ENCODE results near the gene AGR3. TPM values are rescaled to one million over a fixed set of nuclear protein-coding genes. Genes with fewer than 3 reads are reported as not detected.
"Not testable (repeated sequence)": the region's sequence is repeated elsewhere in the genome, so short reads cannot be mapped to it uniquely, and the experiment has no call there.

Gene AGR3
- polyA plus RNA-seq, 3 donors = 0.90 to 4.9 (median 2.5) TPM

DNA sequence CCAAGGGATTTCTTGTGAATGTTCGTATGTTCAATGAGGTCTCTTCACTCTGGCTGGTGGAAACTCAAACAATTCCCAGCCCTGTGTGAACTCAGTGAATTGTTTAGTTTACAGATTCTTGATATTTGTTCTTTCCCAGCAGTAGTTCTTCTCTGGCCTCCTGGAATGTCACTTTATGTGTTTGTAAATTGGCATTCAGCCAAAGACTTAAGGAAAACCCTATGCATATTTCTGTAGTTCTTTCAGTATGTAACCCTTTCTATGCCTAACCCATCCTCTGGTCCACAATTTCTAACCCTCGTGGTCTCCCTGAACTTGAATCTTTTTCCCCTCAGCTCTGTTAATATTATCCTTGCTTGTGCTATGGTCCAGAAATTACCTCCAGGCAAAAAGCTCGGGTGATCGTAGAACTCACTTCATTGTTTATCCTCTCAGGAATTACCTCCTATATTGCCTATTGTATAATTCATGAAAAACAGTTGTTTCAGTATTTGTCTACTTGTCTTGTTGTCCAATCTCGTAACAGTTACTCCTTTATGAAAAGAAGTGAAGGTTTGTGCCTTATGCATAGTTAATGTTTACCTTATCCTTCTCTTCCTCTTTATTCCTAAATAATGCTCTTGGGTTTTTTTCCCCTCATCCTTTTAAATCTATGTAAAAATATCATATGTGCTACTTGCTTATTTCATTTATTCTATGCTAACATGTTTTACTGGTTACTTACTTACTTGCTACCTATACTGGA is 23.7 kb upstream of the AGR3 start:
- peak in 5 of 11 donors; percentile 12 to 57 (median 29) for DNase-seq (ENCODE audit: extremely low read depth in 1 of 11, low read depth in 9 of 11, low spot score in 4 of 11)

DNA sequence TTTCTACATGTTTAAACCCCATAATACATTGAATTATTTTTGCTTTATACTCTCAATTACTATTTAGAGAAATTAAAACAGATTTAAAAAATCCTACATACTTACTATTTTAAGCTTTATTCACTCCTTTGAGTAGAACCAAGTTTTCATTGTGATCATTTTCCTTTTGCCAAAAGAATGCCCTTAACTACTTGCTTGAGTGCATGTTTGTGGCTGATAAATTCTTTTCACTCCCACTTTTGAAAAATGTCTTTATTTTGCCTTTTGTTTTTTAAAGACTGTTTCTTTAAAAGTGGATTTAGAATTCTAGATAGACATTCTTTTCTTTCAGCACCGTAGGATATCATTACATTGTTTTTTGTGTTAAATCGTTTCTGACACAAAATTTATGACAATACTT is 22.3 kb upstream of the AGR3 start:
- DNase-seq (ENCODE audit: extremely low read depth in 1 of 11, low read depth in 9 of 11, low spot score in 4 of 11) = no peak

DNA sequence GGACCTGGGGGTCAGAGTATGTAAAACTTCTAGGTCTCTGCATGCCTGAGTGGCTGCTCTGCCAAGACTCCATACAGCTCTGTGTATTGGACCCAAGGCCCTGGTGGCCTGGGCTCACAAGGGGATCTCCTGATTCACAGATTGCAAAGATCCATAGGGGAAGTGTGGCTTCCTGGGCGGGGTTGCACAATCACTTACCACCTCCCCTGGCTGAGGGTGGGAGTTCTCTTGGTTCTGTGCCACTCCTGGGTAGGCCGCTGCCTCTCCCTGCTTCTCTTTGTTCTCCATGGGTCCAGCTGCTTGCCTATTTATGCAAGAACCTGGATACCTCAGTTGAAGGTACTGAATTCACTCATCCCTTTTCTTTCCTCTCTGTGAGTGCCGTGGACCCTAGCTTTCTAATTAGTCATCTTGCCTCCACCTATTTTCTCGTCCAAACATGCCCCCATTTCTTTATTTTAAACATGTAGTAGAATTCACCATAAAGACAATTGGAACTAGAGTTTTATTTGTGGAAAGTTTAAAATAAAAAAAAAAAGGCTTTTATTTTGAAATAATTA is 18.5 kb upstream of the AGR3 start:
- DNase-seq (ENCODE audit: extremely low read depth in 1 of 11, low read depth in 9 of 11, low spot score in 4 of 11) = no peak

DNA sequence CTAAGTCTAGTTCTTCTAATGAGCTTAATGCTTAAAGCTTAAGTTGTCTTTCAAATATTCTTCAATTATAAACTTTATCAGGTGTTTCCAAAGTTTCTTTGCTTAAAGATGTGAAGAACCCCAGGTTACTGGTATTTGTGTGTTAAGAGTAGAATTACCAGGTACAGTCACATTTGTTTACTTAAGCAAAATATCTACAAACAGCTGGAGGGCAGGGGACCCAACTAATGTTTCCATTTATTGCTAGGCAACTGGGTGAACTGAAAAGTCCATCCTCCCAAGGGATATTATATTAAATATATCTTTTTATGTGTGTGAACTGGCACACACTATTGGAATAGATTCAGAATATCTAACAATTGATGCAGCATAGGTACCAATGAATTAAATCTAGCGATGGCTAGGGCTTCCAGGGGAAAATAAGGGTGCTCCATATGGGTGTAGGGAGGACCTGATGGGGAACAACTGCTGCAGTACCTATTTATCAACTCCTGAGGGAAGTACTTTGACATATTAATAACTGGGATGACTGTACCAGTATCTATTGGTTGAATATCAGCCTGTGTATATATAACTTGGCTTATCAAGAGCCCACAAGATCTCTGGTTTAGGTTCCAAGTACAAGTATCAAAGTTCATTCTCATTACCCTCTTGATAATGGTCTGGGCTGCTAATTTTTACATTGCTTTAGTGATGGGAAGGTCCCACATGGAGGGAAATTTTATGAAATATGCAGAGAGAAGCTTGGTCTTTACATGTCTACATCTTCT is 10.3 kb upstream of the AGR3 start:
- no peak for DNase-seq (ENCODE audit: extremely low read depth in 1 of 11, low read depth in 9 of 11, low spot score in 4 of 11)

DNA sequence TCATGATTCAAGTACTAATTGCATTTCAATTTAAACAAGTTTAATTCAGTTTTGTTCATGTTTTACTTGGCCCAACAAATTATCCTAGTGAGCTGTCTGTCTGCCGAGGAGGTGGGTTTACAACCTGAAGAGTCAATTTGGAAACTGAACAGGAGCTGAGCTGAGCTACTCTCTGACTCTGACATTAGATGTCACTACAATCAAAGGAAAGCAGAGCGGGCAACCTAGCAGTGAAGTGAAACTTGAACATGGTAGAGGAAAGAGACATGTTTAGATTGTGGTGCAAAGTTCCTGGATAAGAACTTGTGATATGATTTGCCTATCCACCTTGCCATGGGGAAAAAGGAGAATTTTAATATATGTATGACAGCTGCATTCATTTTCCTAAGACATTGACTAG is 9.6 kb upstream of the AGR3 start:
- peak in 5 of 11 donors; percentile 9 to 30 (median 19) for DNase-seq (ENCODE audit: extremely low read depth in 1 of 11, low read depth in 9 of 11, low spot score in 4 of 11)

DNA sequence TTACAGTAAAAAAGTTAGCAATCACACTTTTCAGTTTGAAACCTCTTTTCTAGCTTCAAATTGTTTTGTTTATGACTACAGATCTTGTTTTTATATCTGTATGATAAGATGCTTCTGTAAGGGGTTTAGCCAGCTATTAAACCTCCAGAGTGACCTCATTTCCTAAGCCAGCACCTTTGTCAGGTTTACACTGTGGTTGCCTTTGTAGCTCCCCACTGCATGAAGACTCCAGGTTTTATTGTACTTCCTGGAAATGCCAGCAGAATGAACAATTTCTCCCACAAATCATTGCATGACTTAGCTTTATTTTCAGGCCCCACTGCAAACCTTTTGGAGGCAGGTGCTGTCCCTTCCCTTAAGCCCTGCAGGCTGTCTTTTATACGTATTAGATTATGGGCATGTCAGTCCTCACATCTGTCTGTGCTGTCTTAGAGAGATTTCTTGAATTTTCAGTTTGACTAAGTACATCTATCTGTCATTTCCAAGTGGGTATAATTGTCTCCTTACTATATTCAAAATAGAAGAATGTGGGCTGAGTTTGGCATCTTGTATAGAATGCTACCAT is 8.2 kb upstream of the AGR3 start:
- no peak for DNase-seq (ENCODE audit: extremely low read depth in 1 of 11, low read depth in 9 of 11, low spot score in 4 of 11)

DNA sequence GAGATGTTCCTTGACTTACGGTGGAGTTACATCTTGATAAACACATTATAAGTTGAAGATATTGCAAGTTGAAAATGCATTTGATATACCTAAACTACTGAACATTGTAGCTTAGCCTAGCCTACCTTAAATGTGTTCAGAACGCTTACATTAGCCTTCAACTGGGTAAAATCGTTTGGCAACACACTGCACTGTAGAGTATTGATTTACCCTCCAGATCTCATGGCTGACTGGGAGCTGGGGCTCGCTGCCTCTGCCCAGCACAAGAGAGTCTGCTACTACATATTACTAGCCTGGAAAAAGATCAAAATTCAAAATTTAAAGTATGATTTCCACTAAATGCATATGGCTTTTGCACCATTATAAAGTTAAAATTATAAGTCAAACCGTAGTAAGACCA is 7.5 kb upstream of the AGR3 start:
- no peak for DNase-seq (ENCODE audit: extremely low read depth in 1 of 11, low read depth in 9 of 11, low spot score in 4 of 11)

DNA sequence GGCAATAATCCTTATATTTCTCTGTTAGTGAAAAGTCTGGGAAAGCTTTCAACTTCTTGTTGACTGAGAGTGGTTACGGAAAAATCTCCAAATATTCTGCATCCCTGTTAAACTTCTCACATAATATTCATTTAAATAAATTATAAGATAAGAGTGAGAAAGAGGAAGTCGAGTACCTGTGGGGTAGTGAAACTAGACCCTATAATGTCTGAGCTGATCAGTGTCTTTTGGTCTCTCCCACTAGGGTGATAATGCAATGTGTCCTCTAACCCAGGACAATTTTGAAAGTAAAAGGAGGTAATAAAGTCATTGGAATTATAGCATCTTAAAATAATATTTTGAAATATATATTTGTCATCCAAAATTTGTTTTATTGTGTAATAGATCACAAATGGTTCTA is 2.1 kb upstream of the AGR3 start:
- DNase-seq (ENCODE audit: extremely low read depth in 1 of 11, low read depth in 9 of 11, low spot score in 4 of 11) = no peak

DNA sequence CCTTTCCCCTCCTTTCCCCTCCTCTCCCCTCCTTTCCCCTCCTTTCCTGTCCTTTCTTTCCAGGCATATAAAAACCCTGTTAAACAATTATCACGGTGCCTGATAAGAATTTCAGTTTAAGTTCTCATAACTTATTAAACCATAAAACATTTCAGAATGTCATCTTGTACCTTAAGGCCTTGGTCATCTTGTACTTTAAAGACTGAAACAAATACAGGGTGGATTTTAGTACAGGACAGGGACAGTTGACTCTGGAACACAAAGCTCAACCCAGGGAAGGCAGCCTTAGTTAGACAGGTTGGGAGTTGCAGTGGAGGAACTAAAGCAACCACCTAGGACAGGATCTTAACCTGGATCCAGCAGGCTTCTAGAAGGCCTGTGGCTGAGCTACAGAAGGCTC is 1.2 kb downstream of the AGR3 start:
- no peak for DNase-seq (ENCODE audit: extremely low read depth in 1 of 11, low read depth in 9 of 11, low spot score in 4 of 11)

DNA sequence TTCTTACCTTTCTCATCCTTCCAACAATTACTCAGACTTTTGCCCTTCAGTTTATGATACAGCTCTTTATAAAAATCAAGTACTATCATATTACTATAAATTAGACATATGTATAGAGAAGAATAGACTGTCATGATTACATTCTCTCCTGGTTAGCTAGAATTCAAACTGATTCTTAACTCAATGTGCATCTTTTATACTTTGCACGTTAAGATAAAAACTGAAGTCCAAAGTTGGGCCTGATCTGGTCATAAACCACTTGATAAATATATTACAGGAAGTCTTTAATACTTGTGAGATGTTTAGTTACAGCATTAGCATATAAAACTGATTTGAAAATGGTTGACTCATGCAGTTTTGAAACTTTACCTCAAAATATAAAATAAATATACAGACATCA is 2.6 kb downstream of the AGR3 start:
- no peak for DNase-seq (ENCODE audit: extremely low read depth in 1 of 11, low read depth in 9 of 11, low spot score in 4 of 11)

DNA sequence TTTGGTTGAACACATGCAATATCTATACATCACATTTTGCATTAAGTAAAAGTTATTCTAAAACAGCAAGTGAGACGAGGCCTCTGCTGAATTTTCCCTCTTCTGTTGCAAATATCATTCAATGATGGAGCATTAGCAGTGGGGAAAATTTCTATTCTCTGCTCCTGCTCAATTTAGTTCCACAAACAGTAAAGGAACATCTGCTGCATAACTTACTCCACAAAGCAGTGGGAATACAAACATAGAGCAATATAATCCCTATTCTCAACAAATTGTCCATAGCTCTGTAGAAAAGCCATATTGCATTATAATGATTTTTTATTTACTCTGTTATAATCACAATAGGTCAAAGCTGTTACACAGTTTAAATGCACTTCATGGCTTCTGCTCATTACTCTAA is 5.9 kb downstream of the AGR3 start:
- no peak for DNase-seq (ENCODE audit: extremely low read depth in 1 of 11, low read depth in 9 of 11, low spot score in 4 of 11)

DNA sequence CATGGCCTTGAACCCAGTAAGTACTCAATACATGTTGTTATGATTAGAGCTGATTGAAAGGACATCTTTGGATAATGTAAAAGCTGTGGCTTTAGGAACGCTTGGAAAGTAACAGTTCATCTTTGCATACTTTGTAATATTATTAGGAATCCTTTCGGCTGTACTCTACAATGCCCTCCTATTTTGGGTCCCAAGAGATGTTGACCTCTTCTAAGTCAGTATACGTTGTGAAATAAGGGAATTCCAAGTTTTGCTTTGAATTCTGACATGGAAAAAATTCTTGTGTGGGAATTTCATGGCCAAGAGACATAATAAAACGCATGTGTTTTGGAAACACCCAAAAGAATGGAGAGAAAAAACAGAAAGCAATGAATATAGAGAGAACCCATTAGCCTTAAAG is 7.7 kb downstream of the AGR3 start:
- no peak for DNase-seq (ENCODE audit: extremely low read depth in 1 of 11, low read depth in 9 of 11, low spot score in 4 of 11)

DNA sequence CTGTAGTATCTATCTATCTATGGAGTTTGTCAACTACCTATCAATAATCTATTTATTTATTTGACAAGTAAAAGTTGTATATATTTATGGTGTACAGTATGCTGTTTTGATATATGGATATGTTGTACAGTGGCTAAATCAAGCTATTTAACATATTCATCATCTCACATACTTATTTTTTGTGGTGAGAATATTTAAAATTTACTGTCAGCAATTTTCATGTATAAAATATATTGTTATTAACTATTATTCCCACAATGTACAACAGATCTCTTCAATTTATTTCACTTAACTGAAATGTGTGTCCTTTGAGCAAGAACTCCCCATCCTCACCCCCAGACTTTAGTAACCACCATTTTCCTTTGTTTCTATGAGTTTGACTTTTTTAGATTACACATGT is 14.5 kb downstream of the AGR3 start:
- DNase-seq (ENCODE audit: extremely low read depth in 1 of 11, low read depth in 9 of 11, low spot score in 4 of 11) = no peak

DNA sequence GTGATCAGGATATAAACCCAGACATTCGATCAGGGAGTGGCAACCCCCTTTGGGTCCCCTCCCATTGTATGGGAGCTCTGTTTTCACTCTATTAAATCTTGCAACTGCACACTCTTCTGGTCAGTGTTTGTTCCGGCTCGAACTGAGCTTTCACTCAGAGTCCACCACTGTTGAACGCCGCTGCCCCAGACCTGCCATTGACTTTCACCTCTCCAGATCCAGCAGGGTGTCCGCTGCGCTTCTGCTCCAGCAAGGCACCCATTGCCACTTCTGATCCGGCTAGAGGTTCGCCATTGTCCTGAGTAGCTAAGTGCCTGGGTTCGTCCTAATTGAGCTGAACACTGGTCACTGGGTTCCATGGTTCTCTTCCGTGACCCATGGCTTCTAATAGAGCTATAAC is 28.6 kb downstream of the AGR3 start:
- DNase-seq (ENCODE audit: extremely low read depth in 1 of 11, low read depth in 9 of 11, low spot score in 4 of 11) = not testable (repeated sequence)

DNA sequence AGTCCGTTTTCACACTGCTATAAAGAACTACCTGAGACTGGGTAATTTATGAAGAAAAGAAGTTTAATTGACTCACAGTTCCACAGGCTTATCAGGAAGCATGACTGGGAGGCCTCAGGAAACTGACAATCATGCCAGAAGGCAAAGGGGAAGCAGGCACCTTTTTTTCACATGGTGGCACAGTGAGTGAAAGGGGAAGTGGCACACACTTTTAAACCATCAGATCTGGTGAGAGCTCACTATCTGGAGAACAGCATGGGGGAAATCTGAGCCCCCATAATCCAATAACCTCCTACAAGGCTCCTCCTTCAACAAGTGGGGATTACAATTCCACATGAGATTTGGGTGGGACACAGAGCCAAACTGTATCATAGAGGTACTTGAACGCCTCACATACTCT is 30.0 kb downstream of the AGR3 start:
- DNase-seq (ENCODE audit: extremely low read depth in 1 of 11, low read depth in 9 of 11, low spot score in 4 of 11) = no peak

DNA sequence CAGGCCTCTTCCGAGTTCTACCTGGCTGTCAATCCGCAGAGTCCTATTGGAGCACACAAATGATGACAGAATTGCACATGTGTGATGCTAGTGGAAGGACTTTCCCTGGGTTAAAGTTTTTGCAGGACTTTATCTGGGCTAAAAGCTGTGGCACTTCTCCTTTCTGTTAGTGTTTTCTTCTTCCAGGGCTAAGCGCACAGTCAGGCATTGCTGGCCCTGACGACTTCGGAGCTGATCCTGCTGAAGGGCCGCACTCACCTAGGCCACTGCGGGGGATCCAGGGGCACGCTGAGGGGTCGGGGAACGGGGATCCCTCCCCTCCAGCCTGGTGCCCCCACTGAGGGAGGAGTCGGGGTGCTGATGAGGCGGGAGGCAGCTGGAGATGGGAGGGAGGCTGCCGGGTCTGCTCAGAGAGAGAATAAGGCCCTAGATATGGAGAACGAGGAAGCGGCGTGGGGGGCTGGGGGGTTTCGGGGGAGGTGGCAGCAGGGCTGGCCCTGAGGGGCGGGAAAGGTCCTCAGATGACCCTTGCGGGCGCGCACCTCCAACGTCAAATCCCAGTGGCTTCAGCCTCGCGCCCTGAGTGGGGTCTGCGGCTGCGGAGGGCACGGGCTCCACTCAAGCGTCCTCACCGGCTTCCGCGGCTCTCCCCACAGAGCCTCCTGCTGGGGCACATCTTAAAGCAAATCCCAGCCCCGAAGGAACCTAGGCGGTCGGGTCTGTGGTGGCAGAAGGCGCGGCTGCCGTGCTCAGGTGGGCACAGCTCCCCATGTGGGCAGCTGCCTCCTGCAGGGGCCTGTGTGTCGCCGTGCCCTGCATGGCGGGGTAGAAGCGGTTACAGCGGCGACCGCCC is 30.9 kb downstream of the AGR3 start:
- no peak for DNase-seq (ENCODE audit: extremely low read depth in 1 of 11, low read depth in 9 of 11, low spot score in 4 of 11)

DNA sequence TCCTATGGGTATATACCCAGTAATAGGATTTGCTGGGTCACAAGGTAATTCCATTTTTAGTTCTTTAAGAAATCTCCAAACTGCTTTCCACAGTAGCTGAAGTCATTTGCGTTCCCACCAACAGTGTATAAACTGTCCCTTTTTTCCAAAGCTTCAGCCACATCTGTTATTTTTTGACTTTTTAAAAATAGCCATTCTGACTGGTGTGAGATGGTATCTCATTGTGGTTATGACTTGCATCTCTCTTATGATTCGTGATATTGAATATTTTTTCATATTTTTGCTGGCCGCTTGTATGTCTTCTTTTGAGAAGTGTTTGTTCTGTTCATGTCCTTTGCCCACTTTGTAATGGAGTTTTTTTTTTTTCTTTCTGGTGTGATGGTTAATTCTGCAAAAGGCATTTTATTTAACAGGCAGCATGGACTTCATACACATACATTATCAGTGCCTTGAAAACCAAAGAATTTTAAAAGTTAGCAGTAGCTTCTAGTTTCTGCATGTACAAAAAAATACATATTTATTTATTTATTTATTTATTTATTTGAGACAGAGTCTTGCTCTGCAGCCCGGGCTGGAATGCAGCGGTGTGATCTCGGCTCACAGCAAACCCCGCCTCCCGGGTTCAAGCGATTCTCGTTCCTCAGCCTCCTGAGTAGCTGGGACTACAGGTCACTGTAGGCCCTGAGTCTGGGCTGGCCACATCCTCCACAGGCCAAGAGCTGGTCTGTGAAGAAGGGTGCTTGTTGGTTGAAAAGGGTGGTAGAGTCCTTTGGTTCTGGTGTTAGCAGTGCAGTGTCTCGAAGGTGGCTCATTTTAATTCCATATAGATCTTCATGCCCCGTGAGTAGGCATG is 32.3 kb downstream of the AGR3 start:
- DNase-seq (ENCODE audit: extremely low read depth in 1 of 11, low read depth in 9 of 11, low spot score in 4 of 11) = no peak

DNA sequence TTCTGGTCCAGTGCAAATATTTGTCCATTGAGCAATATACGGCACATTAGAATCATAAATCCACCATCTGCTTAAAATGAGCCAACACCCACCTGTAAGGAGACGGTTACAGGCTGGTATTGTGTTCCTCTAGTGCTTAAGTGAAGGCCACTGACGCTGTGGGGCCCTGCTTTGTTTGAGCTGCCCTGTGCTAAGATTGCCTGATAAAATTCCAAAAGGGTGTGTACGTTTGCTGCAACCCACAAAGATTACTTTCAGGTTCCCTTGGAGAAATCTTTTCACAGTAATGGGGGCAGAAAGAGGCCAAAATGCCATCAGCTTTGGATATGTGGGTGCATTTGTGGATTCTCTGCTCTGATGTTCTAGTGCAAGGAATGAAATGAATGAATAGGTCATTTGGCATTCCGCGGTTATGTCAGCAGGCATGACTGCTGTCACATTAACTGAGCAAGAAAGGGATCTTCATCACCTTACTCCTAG is 34.4 kb downstream of the AGR3 start:
- DNase-seq (ENCODE audit: extremely low read depth in 1 of 11, low read depth in 9 of 11, low spot score in 4 of 11) = peak in 3 of 11 donors; percentile 8 to 17 (median 13)

All from renal cortex interstitium (tissue), 11 donors.